Measurements from ENCODE around the gene NCAPH2. TPM values are rescaled to one million over a fixed set of nuclear protein-coding genes. Genes with fewer than 3 reads are reported as not detected.

Gene NCAPH2
- total RNA-seq, 4 donors from 2014 or later: 26.5 to 64.7 (median 41.6) TPM

GRCh38 chr22:50569896-50570535 lies 62.0 kb downstream of the NCAPH2 start:
- H3K4me1 ChIP-seq: peaks cover 0 to 17% (median 4%) of the 10 kb centered on the region in 4 donors
- no peak overlapping the region for H3K4me3 ChIP-seq
- no peak for DNase-seq
- H3K27ac ChIP-seq: no peak overlapping the region
- no peaks in the 10 kb centered on the region for H3K9me3 ChIP-seq
- H3K27me3 ChIP-seq: no peaks in the 10 kb centered on the region
- in situ Hi-C loops (cut with MboI; ENCODE audit: low pct_ligation_motif_present in 1 of 4, low pct_unique_long_range_greater_than_20kb in 1 of 4, low sequenced_read_pairs in 3 of 4): no loop called here
- no peaks in the 10 kb centered on the region for H3K36me3 ChIP-seq
- 84 to 100% methylated on average over 1 to 13 of the region's 13 CpGs for WGBS, 2 donors (ENCODE audit: low coverage in 1 of 2)
- TF ChIP-seq EP300 (IDR thresholded peaks at IDR 0.05; ENCODE audit: low read depth): no peak
- TF ChIP-seq POLR2A (IDR thresholded peaks at IDR 0.05): no peak
- no peak for TF ChIP-seq CTCF (IDR thresholded peaks at IDR 0.05)
- no peak for TF ChIP-seq POLR2AphosphoS5 (IDR thresholded peaks at IDR 0.05)
- intact Hi-C loops (cut with DNase I; ENCODE audit: low total_unique reads): no loop called here

GRCh38 chr22:50570861-50571260 lies 62.8 kb downstream of the NCAPH2 start:
- in situ Hi-C loops (cut with MboI; ENCODE audit: low pct_ligation_motif_present in 1 of 4, low pct_unique_long_range_greater_than_20kb in 1 of 4, low sequenced_read_pairs in 3 of 4): no loop called here
- H3K27ac ChIP-seq: no peak overlapping the region
- intact Hi-C loops (cut with DNase I; ENCODE audit: low total_unique reads): no loop called here
- H3K36me3 ChIP-seq: no peaks in the 10 kb centered on the region
- no peak for TF ChIP-seq EP300 (IDR thresholded peaks at IDR 0.05; ENCODE audit: low read depth)
- TF ChIP-seq CTCF (IDR thresholded peaks at IDR 0.05): no peak
- no peak for TF ChIP-seq POLR2A (IDR thresholded peaks at IDR 0.05)
- TF ChIP-seq POLR2AphosphoS5 (IDR thresholded peaks at IDR 0.05): no peak
- H3K9me3 ChIP-seq: no peaks in the 10 kb centered on the region
- no peaks in the 10 kb centered on the region for H3K27me3 ChIP-seq
- peaks cover 0 to 14% (median 4%) of the 10 kb centered on the region in 4 donors for H3K4me1 ChIP-seq
- H3K4me3 ChIP-seq: no peak overlapping the region
- DNase-seq: no peak
- 93% methylated on average over 3 to 12 of the region's 12 CpGs for WGBS, 2 donors (ENCODE audit: low coverage in 1 of 2)

DNA sequence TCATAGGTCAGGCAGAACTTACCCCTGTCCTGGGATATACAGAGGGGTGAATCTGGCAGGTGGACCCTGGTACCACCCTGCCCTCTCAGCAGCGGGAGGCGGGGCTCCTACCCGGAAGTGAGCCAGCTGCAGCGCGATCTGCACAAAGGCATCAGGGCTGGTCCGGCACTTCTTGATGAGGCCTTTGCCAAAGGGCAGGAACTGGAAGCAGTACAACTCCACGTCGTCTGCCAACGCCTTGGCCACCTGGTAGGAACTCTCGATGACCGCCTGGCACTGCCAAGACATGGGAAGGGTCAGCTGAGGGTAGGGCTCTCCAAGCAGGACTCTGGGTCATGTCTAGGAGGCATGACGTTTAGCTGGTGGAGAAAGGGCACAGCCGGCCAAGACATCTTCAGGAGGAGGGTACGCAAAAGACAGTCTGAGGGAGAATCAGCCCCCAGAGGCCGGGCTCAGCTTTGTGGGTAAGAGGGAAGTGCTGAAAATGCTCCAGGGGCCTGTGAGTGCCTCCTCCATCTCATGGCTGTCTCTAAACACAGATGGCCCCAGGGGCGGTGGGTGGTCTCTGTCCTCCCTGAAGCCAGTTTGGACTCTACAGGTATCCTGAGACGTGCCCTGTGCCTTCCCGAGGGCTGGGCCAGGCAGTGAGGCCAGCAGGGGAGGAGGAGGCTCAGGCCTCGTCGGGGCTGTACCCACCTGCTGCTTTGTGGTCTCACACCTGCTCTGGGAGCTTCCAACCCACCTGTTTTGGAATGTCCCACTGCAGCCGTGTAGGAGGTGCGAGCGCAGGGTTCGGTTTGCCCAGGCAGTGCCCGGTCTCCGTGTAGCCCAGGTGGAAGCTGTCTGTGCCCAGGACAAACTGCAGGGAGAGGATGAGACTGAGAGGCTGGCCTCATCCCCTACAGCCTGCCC lies 63.5 kb downstream of the NCAPH2 start:
- H3K27ac ChIP-seq: no peak overlapping the region
- in situ Hi-C loops (cut with MboI; ENCODE audit: low pct_ligation_motif_present in 1 of 4, low pct_unique_long_range_greater_than_20kb in 1 of 4, low sequenced_read_pairs in 3 of 4) (no loop called here), intact Hi-C loops (cut with DNase I; ENCODE audit: low total_unique reads) (no loop called here)
- no peak overlapping the region for H3K4me3 ChIP-seq
- no peaks in the 10 kb centered on the region for H3K36me3 ChIP-seq
- no peak for TF ChIP-seq POLR2A (IDR thresholded peaks at IDR 0.05)
- TF ChIP-seq CTCF (IDR thresholded peaks at IDR 0.05): no peak
- TF ChIP-seq POLR2AphosphoS5 (IDR thresholded peaks at IDR 0.05): no peak
- TF ChIP-seq EP300 (IDR thresholded peaks at IDR 0.05; ENCODE audit: low read depth): no peak
- peaks cover 0 to 14% (median 4%) of the 10 kb centered on the region in 4 donors for H3K4me1 ChIP-seq
- no peaks in the 10 kb centered on the region for H3K27me3 ChIP-seq
- no peak for DNase-seq
- 72% methylated on average over 16 of the region's 26 CpGs; no CpG with 5 or more reads in 1 of the 2 donors for WGBS, 2 donors (ENCODE audit: low coverage in 1 of 2)
- no peaks in the 10 kb centered on the region for H3K9me3 ChIP-seq

- WGBS, 2 donors (ENCODE audit: low coverage in 1 of 2): 95% methylated on average over 11 of the region's 11 CpGs; no CpG with 5 or more reads in 1 of the 2 donors
- no peak overlapping the region for H3K27ac ChIP-seq
These were observed 64.9 kb downstream of the NCAPH2 start for GRCh38 chr22:50572965-50573364.

More at GRCh38 chr22:50572965-50573364, 64.9 kb downstream of the NCAPH2 start:
- no peak for DNase-seq
- Histone ChIP-seq H3K36me3 (no peaks in the 10 kb centered on the region), H3K27me3 (no peaks in the 10 kb centered on the region), H3K4me3 (no peak overlapping the region), H3K9me3 (no peaks in the 10 kb centered on the region), H3K4me1 (peaks cover 0 to 14% (median 4%) of the 10 kb centered on the region in 4 donors)
- intact Hi-C loops (cut with DNase I; ENCODE audit: low total_unique reads) (no loop called here), in situ Hi-C loops (cut with MboI; ENCODE audit: low pct_ligation_motif_present in 1 of 4, low pct_unique_long_range_greater_than_20kb in 1 of 4, low sequenced_read_pairs in 3 of 4) (no loop called here)
- no peak for TF ChIP-seq POLR2AphosphoS5 (IDR thresholded peaks at IDR 0.05)
- no peak for TF ChIP-seq POLR2A (IDR thresholded peaks at IDR 0.05)
- TF ChIP-seq CTCF (IDR thresholded peaks at IDR 0.05): no peak
- TF ChIP-seq EP300 (IDR thresholded peaks at IDR 0.05; ENCODE audit: low read depth): no peak
